Measurements from ENCODE around the gene PPM1D. TPM values are rescaled to one million over a fixed set of nuclear protein-coding genes. Genes with fewer than 3 reads are reported as not detected.

PPM1D gene
- total RNA-seq, 1 experiment from 2014 or later = 19.0 TPM

- Histone ChIP-seq H2BK12ac (ENCODE audit: insufficient read length, low read depth, low read length) (no peak overlapping the region), H3K27ac (ENCODE audit: insufficient read length, low read depth, low read length) (no peak overlapping the region)
Measured at GRCh38 chr17:60590070-60590469, 9.9 kb upstream of the PPM1D start.

More at GRCh38 chr17:60590070-60590469, 9.9 kb upstream of the PPM1D start:
- Histone ChIP-seq H3K4ac (ENCODE audit: low read depth, low read length) (no peak overlapping the region), H3K14ac (ENCODE audit: insufficient read depth, low read length) (no peak overlapping the region), H3K27me3 (ENCODE audit: insufficient read depth, low read length) (no peaks in the 10 kb centered on the region), H3K4me2 (ENCODE audit: insufficient read depth, insufficient read length, low read length) (no peak overlapping the region), H3K23me2 (ENCODE audit: insufficient read length, low read depth, low read length, poor library complexity, severe bottlenecking) (no peaks in the 10 kb centered on the region), H2BK120ac (ENCODE audit: low read depth, low read length, poor library complexity, severe bottlenecking) (no peak overlapping the region), H3K9ac (ENCODE audit: extremely low read depth, insufficient read length, low read length) (no peak overlapping the region), H3K23ac (ENCODE audit: insufficient read length, low read depth, low read length) (no peak overlapping the region), H3K4me1 (ENCODE audit: insufficient read depth, low read length) (no peaks in the 10 kb centered on the region), H2BK20ac (ENCODE audit: low read depth, low read length, poor library complexity, severe bottlenecking) (no peak overlapping the region), H4K91ac (ENCODE audit: insufficient read length, low read depth, low read length) (no peak overlapping the region), H2AK5ac (ENCODE audit: insufficient read length, low read length) (no peak overlapping the region), H3T11ph (ENCODE audit: low read length) (no peak overlapping the region), H4K5ac (ENCODE audit: insufficient read length, low read depth, low read length) (no peak overlapping the region), H3K56ac (ENCODE audit: insufficient read length, low read depth, low read length) (no peak overlapping the region), H2BK15ac (ENCODE audit: low read depth, low read length) (no peak overlapping the region), H3K18ac (ENCODE audit: insufficient read length, low read depth, low read length) (no peak overlapping the region), H3K9me3 (ENCODE audit: control insufficient read depth, low read depth, low read length) (no peaks in the 10 kb centered on the region), H2BK5ac (ENCODE audit: insufficient read length, low read length) (no peak overlapping the region), H4K8ac (replicated peaks; ENCODE audit: insufficient read length, low read depth, low read length) (no peak overlapping the region), H2AFZ (ENCODE audit: low read length) (no peak overlapping the region), H4K20me1 (ENCODE audit: control insufficient read depth, insufficient read depth, insufficient read length) (no peaks in the 10 kb centered on the region), H3K79me1 (ENCODE audit: insufficient read depth, low read depth, low read length, poor library complexity, severe bottlenecking) (no peaks in the 10 kb centered on the region), H3K79me2 (ENCODE audit: insufficient read depth, low read length) (no peaks in the 10 kb centered on the region)
- no peaks in the 10 kb centered on the region for H3K36me3 Mint-ChIP-seq (ENCODE audit: insufficient read depth in 1 of 3, low read depth in 3 of 3)
- H3K4me1 Mint-ChIP-seq = peaks cover 2 to 3% of the 10 kb centered on the region in 2 experiments; a peak in 3 of 4 replicates
- DNase-seq = no peak
- no peaks in the 10 kb centered on the region; the same call in 1 of the 2 replicates for H3K27me3 Mint-ChIP-seq (ENCODE audit: low read depth)
- TF ChIP-seq CTCF (conservative IDR thresholded peaks at IDR 0.05) = no peak
- WGBS (ENCODE audit: extremely low coverage, insufficient read length, low lambda C conversion rate) = no CpG with 5 or more reads among the region's 5 CpGs
- no peaks in the 10 kb centered on the region for H3K9me3 Mint-ChIP-seq
- no peak overlapping the region for H3K4me3 Mint-ChIP-seq
- no peak overlapping the region for H3K27ac Mint-ChIP-seq
